Subcutaneous adipose tissue (tissue), 4 donors: ENCODE data around the gene NLN. TPM values are rescaled to one million over a fixed set of nuclear protein-coding genes. Genes with fewer than 3 reads are reported as not detected.

ENCODE experiments used
- CTCF ChIP-seq: fragments of 450-650 bp; IDR thresholded peaks from one replicate; pipeline ENCODE4 v1.5.1; 2016; ENCODE audit warnings: low read depth, mild to moderate bottlenecking, control low read depth, antibody characterized with exemption, moderate library complexity
- total RNA-seq, 4 donors: library from RNA; depleted of rRNA; stranded (reverse); fragments of >200 nt; gene quantifications; one replicate each; pipeline ENCODE4 v1.1.0, GENCODE V29; 2016

Gene NLN
- total RNA-seq, 4 donors from 2014 or later: 8.3 to 23.3 (median 20.0) TPM

GRCh38 chr5:65778126-65778525 lies 56.1 kb downstream of the NLN start:
- no peak for TF ChIP-seq CTCF

- TF ChIP-seq CTCF: no peak
These were observed 57.6 kb downstream of the NLN start for GRCh38 chr5:65779643-65780042.

GRCh38 chr5:65790371-65791163 lies 68.6 kb downstream of the NLN start:
- no peak for TF ChIP-seq CTCF

GRCh38 chr5:65791712-65792673 lies 70.0 kb downstream of the NLN start:
- no peak for TF ChIP-seq CTCF

- TF ChIP-seq CTCF: no peak
These were observed 74.3 kb downstream of the NLN start for GRCh38 chr5:65796269-65796668.

- TF ChIP-seq CTCF: no peak
These were observed 74.8 kb downstream of the NLN start for GRCh38 chr5:65796751-65797316.

- no peak for TF ChIP-seq CTCF
These were observed 75.5 kb downstream of the NLN start for GRCh38 chr5:65797481-65797880.
